Adrenal gland (tissue), 5 donors: ENCODE results near the gene TGFA.

Experiments used
- CTCF ChIP-seq, 6 experiments: fragments of 450-650 bp in 4 of 6; fragments of 200-600 bp in 2 of 6; sonication (generic) in 1 of 6; IDR thresholded peaks; 1 replicate in 5 of 6; 2 replicates in 1 of 6; pipeline versions ENCODE4 v1.5.1 to v1.8.0; 2016 to 2021; ENCODE audit warnings: antibody characterized with exemption in 6 of 6, mild to moderate bottlenecking in 2 of 6, moderate library complexity in 1 of 6
- POLR2A ChIP-seq, 2 donors: fragments of 450-650 bp; IDR thresholded peaks; one replicate each; pipeline ENCODE4 v1.6.1; 2017; ENCODE audit warnings: antibody characterized with exemption in 2 of 2, mild to moderate bottlenecking in 2 of 2, moderate library complexity in 1 of 2
- donor health status: DM: no; HTN: no; CAD: no.

- TF ChIP-seq CTCF (IDR thresholded peaks at IDR 0.05) (no peak), POLR2A (IDR thresholded peaks at IDR 0.05) (no peak)
Observed at GRCh38 chr2:70565039-70565731, 11.6 kb upstream of the TGFA start.
